Measurements from ENCODE around the gene TIFAB.

GRCh38 chr5:135447298-135447929, 4.7 kb downstream of the TIFAB start, which contains the start of gene DCANP1:
- TF ChIP-seq POLR2AphosphoS5 (IDR thresholded peaks at IDR 0.05; ENCODE audit: low read depth, low read length) (no peak), POLR2A (IDR thresholded peaks at IDR 0.05; ENCODE audit: low read depth, low read length) (no peak), TAF1 (IDR thresholded peaks at IDR 0.05; ENCODE audit: borderline replicate concordance, low read depth, low read length) (no peak)

Data from GM12892 (cell line).